HG03520 (cell line): Measurements from ENCODE around the gene TRIM15.
"Not testable (repeated sequence)": the region's sequence is repeated elsewhere in the genome, so short reads cannot be mapped to it uniquely, and the experiment has no call there.

Experiments used
- ATAC-seq: cut with Tn5 transposase; IDR thresholded peaks from one replicate; pipeline ENCODE4 v1.9.1; 2021; ENCODE audit warnings: mild to moderate bottlenecking, moderate library complexity; ENCODE audit not compliant: unreplicated experiment

The TRIM15 gene

DNA sequence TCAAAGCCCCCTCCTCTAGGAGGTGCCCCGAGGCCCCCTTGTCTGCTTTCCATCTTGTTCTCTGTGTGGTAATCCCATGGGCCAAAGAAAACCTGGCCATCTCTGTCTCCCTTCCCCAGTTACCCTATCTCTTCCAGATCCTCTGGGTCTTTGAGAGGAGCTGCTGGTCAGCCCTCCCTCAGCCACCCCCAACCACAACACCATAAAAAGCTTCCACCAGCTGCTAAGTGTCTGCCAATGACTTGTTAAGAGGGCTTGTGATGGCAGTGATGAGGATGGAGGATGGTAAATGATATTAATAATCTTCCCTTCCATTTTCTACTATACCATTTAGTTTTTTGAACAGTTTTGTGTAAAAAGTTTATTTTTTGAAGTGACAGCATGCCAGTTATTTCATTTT, 32.6 kb downstream of the TRIM15 start:
- no peak for ATAC-seq

DNA sequence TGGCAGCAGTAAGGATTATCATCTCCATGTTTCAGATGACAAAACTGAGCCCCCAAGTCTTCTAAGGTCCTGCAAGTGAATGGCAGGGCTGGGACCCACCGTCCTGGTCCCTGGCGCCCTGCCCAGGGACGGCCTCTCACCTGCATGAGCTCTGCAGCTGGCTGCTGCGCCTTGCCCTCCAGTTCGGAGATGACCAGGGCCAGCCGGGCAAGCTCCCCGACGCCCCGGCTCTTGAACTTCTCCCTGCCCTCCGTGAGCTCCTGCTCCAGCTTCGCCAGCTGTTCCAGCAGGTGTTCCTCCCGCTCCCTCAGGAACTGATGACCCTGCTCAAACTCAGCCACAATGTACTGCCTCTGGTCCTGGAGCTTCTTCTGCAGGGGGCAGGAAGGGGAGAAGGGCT, 33.0 kb downstream of the TRIM15 start:
- no peak for ATAC-seq

DNA sequence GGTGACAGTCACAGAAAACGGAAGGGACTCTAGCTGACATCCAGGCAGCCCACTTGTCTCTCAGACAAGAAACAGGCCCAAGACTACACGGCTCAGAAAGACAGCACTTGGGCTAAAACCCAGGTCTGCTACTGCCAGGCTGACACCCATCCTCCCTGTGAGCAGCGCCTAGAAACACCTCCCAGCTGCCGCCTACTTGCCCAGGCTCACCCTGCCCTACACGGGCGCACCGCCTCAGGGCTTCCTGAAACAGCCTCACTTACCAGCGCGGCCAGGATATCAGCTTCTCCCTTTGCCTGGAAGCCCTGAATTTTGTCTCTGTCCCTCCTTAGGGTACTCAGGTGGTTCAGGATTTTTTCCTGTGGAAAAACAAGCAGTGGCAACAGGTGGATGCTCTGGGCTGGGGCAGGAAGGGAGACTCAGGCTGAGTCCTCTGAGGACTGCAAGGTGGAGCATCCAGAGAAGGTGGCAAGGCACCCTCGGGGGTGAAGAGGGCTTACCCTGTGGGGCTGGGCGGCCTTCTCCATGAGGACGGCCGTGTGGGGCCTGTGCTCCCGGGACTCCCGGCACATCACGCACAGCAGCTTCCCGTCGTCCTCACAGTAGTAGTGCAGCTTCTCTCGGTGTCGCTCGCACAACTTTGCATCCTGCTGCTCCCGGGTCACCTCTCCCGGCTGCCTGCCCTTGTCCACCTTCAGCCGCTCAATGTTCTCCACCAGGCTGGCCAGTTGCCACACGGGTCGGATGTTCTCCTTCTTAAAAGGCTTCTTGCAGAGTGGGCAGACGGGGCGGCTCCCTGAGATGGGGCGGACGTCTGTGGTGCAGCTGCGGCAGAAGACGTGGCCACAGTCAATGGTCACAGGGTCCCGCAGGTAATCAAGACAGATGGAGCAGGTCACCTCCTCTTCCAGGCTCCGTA, 35.1 kb downstream of the TRIM15 start:
- no peak for ATAC-seq

DNA sequence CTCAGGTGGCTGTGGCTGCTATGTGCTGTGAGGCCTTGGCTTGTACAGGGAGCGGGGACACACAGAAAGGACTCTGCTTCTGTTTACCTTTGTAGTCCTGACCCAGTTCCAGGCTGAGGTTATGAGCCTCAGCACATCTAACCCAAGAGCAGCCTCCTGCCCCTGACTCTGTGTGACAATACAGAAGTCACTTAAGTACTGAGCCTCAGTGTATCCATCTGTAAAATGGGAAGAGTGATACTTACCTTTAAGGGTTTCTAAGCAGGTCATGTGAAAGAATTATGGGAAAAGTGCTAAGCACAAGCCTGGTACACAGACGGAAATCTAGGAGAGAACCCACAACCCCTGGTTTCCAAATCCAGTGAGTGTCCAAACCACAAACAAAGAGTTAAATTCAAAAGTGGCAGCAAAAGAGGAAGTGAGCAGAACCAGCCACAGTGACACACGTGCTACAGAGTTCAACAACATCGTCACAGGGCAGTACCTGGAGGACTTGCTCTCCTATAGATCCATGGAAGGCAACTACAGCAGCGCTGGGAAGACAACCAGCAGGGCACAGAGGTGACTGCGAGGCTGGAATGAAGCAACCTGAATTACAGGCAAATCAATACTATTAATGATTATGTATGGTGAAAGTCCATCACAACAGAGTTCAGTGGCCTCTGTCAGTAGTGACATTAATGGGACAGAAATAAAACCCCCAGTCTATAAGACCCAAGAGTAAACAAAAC, 37.4 kb downstream of the TRIM15 start:
- ATAC-seq, result peak; percentile 67

DNA sequence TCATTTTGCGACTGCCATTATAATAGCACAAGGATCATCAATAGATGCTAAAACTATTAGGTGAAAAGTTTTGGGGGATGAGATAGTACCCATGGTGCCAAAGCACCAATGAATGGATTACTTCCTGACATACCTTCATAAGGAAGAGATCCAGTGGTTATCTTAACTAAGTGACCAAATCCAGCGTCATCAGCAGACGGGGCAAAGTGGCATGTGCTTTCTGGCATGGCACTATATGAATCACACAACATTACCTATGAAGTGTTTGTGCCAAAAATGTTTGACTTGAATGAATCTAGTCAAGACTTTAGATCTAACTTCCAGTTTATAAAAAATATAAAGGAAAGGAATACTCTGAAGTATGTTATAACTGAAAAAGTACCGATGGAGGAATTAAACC, 39.0 kb downstream of the TRIM15 start:
- no peak for ATAC-seq

DNA sequence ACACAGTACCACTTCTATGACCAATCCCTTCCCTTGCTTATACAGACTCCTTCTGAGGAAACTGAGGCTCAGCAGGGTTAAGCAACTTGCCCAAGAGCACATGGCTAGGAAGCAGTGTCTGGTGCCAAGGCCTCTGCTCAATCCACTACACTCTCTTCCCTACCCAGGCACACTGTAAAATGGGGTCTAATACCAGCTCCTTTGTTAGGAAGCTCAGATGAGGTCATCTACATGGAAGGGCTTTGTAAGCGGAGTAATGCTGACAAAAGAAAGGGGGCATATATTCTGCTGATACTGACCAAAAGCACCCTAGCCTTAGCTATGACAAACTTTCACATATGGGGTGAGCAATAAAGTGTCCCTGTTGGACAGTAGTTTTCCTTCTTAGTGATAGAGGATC, 40.8 kb downstream of the TRIM15 start:
- no peak for ATAC-seq

DNA sequence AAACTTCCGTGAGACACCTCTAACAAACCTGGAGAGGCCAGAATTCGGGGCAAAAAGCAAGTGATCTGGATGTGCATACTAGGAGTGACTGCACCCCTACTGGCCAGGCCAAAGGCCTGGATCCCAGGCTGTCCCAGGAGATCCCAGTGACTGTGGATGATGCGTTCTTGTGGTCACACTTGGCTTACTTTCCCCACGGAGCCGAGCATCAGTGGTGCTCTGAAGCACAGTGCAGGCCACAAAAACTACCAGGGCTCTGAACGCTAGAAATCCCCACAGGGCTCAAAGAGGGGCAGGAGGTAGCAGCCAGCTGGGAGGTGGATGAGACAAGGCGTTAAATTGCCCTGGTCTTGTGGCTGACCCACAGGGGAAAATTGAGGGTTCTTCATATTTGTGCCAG, 42.8 kb downstream of the TRIM15 start:
- no peak for ATAC-seq

DNA sequence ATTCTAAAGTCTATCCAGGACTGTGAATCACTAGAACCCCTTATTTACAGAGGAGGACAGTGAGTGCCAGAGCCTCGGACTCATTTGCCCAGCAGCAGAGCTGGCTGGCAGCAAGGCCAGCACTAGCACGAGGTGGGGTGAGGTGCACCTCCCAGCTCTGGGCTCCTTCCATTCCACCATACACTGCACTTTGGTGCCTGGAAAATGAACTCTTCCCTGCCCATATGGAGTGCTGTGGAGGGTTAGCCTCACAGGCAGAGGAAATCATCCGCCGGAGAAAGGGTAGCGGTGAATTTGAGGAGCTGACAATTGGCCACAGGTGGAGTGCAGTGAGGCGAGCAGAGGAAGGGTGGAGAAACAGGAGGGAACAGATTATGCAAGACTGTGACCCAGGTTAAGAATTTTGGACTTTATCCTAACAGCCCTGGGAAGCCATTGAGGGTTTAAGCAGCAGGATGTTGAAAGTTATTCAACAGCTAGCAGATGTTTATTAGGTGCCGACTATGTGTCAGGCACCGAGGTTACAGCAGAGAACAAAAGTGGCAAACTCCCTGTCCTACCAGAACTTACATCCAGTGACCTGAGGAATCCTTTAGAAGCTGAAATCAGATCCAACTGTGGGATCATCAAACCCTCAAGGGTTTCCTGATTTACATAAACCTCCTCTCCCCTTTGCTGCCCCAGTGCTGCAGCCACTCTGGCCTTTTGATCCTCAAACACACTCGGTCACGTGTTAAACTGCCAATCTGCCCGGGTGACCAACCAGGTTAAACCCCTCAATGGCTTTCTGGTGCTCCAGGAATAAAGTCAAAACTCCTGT, 43.7 kb downstream of the TRIM15 start:
- no peak for ATAC-seq

DNA sequence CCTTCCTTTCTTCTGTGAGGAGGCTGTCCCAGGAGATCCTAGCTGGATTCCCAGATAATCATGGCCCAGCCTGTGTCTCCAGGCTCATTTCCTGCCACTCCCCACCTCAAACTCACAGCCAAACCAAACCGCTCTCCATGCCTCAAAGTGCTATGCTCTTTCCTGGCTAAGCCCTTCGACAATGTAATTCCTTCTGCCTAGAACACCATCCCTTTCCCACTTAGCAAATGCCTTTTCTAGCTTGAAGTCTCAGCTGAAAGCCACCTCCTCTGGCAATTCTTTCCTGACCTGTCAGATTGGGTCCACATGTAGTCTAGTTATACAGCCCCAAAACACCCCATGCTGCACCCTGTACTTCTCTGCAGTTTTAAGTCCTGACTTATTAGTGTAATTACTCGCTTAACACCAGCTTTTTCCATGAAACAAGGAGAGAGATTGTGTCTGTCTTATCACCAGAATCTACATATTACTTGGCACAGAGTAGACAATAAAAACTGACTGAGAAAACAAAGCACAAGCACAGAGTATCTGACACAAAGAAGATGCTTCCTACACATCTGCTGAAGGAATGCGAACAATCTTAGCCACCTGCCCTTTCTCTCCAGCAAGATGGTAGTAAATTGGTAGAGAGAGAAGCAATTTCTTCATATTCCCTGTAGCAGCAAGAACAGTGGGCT, 44.4 kb downstream of the TRIM15 start:
- no peak for ATAC-seq

DNA sequence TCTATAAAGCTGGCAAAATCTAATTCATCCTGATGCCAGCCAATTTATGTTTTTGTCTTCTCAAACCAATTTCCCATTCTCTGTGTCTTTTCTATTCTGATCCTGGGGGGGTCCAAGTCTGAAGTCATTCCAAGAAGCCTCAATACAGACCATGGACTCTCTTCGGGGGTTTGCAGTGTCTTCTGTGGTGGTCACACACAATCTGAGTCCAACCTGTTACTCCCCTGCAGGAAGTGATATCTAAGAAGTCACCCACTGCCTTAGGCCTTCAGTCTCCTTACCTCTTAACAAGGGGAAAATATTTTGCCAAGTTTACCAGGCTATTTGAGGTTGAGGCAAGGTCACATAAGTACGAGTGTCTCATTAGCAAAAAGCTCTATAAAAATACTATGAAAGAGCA, 48.0 kb downstream of the TRIM15 start:
- ATAC-seq, result no peak

DNA sequence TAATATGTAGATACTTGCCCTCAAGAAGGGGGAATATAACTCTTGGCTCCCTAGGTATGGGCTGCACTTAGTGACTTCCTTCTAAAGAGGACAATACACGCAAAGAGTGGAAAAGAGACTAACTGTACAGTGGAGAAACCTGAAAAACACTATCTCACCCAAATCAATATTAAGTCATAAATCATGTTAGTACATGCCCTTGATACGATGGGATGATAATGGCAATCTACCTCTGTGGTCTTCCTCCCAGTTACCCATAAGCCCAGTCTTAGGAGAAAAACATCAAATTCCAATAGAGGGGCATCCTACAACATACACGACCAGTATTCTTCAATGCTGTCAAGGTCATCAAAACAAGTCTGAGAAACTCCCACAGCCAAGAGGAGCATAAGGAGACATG, 48.6 kb downstream of the TRIM15 start:
- no peak for ATAC-seq

DNA sequence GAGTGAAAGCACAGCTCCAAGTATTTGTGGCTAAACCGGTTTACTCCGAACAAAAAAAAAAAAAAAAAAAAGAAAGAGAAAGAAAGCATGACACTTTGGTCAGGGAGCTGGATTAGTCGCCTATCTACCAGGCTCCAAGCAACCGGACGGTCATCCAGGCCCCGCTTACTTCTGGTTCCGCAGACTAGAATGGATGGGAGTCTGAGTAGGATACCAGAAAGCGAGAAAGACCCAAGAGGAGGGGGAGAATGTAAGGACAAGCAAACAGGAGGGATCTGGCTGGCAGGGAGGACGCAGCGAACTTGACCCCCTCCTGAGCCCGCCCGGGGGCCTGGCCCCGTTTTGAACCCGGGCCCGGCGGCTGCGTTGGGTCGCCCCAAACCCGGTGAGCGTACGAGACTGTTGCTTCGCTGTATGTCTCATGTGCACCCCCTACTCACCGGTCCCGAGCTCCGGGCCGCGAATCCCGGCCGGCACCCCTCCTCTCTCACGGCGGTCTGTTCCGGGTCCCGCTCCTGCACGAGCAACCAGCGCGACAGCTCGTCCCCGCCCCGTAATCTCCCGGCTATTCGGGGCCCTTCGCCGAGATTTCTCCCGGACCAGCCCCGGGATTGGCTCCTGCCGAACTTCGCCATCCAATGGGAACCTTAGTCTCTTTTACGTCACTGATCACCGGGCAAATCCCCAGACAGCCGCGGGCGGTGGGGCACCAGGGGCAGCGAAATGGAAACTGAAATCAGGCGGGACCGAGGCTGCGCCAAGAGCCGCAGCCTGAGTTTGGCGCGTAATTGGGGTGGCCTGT, 49.7 kb downstream of the TRIM15 start, which contains the start of gene TRIM26:
Gene TRIM26 (minus strand): TSS at position 542 of the 802 bp plus-strand sequence. CDS start 14,303 bp downstream, outside the sequence.
- ATAC-seq, result peak; percentile 79

DNA sequence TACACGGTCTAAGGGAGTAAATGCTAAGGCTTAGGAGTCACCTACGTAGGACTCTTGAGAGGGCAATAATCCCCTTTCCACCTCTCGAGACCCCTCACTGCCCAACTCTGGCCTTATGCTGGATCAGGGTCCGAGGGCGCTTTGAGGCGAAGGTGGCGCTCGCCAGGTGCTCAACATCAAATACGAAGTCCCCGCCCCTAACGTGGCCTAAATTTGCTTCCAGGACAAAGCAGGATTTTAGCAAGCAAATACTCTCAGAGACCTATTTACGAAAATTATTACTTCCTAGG, 50.3 kb downstream of the TRIM15 start:
- ATAC-seq, result no peak

DNA sequence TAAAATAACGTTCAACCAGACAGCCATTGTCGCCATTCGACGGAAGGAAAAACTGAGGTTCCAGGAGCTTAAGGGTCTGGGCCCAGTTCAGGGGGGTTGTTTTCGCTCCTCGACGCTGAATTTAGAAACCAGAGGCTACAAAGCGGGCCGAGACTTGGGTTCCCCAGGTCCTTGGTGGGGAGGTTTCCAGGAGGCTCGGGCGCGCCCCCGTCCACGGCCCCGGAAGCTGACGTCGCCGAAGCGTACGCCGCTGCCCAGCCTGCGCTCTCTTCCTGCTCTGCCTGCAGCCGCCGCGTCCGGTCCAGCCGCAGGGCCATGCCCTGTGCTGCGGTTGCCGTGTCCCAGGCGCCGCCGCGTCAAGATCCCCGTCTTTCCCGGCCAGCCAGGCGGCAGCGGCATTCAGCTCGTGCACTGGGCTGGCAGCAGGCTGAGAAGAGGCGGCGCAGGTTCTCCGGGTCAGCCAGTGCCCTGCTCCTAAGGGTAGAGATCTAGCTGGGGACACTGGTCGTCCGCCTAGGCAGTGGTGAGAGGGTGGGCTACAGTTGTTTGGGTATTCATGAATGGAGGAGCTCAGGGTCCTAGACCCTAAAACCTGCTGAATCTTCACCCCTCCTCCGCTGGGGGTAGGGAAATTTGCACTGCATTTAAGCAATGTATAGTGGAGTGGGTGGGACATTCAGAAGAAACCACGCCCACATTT, 50.8 kb downstream of the TRIM15 start:
- peak; percentile 32 for ATAC-seq

DNA sequence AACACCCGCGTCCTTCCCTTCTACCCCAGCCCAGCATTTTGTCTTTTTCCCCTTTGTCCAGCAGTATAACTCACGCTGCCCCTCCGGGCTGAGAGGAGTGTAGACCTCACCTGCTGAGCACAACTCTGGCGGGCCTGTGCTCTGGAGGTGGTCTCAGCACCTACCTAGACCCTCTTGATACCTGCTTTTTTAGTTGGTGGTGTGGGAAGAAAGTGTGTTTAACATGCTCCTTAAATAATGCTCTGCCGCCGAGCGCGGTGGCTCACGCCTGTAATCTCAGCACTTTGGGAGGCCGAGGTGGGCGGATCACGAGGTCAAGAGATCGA, 51.3 kb downstream of the TRIM15 start:
- ATAC-seq, result no peak

DNA sequence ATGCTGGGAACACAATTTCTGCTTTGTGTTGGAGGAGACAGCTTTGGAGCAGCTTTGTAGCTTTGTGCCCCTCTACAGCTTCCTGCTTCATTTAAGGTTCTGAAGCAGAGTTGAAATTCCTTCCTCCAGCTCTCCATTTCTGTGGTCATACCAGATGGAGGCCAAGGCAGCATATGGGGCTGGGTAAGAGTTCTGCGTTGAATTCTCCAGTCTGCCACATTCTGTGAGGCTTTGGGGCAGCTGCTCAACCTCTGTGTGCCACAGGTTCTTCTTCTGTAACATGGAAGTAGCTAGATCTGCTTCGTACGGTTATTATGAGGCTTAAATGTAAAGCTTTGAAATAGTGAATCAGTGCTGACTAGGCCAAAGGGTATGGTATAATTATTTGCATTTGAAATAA, 52.8 kb downstream of the TRIM15 start:
- ATAC-seq, result no peak

DNA sequence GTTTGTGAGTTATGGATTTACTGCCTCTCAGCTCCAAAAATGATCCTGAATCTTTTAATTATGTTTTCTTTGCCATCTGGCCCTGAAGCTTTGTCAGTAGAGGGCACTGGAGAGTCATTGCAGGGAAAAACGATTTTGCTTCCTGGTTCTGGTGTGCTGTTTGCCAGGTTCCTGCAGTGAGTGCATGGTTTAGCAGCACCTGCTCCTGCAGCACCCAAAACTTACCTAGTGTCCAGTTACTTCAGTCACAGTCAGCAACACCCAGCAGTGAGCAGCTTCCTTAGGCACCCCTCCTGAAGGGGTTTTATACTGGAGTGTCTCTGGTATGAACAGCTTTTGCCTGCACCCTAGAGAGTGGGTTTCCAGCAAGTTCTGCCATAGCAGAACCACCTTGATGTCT, 55.9 kb downstream of the TRIM15 start:
- ATAC-seq, result no peak

DNA sequence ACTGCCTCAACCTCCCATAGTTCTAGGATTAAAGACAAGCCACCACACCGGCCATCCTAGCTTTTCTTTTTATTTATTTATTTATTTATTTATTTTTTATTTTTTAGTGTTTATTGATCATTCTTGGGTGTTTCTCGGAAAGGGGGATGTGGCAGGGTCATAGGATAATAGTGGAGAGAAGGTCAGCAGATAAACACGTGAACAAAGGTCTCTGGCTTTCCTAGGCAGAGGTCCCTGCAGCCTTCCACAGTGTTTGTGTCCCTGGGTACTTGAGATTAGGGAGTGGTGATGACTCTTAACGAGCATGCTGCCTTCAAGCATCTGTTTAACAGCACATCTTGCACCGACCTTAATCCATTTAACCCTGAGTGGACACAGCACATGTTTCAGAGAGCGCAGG, 58.0 kb downstream of the TRIM15 start:
- not testable (repeated sequence) for ATAC-seq

DNA sequence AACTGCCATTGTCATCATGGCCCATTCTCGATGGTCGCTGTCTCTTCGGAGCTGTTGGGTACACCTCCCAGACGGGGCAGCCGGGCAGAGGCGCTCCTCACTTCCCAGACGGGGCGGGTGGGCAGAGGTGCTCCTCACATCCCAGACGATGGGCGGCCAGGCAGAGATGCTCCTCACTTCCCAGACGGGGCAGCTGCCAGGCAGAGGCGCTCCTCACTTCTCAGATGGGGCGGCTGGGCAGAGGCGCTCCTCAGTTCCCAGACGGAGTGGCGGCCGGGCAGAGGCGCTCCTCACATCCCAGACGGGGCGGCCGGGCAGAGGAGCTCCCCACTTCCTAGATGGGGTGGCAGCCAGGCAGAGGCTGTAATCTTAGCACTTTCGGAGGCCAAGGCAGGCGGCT, 58.6 kb downstream of the TRIM15 start:
- ATAC-seq, result not testable (repeated sequence)
